B cell (primary cell): ENCODE results near the gene BRI3. TPM values are rescaled to one million over a fixed set of nuclear protein-coding genes. Genes with fewer than 3 reads are reported as not detected.
"Not testable (repeated sequence)": the region's sequence is repeated elsewhere in the genome, so short reads cannot be mapped to it uniquely, and the experiment has no call there.

Experiments
- ATAC-seq: fragments of 200-7000 bp; cut with Tn5 transposase; one replicate; pipeline ENCODE4 v1.10.0; 2021; ENCODE audit warnings: low read depth, mild to moderate bottlenecking, moderate number of reproducible peaks, moderate library complexity
- CTCF ChIA-PET: fragments of 350-600 bp; sonication (Branson Sonifier 250); formaldehyde crosslinking; loops from one replicate; lab custom pipeline; 2021; ENCODE audit warnings: antibody characterized with exemption, inconsistent platforms; lab: Charles Lee
- POLR2A ChIA-PET: fragments of 350-600 bp; sonication (Branson Sonifier 250); formaldehyde crosslinking; loops from one replicate; lab custom pipeline; 2021; ENCODE audit warnings: antibody characterized with exemption; lab: Charles Lee
- DNase-seq: peaks from one replicate; pipeline ENCODE4 v3.0.0; 2013
- H2AFZ ChIP-seq: 2 replicates; pipeline ENCODE4 v1.6.1; 2012; ENCODE audit warnings: mild to moderate bottlenecking, low read depth, low read length; ENCODE audit not compliant: insufficient read depth, poor library complexity, severe bottlenecking
- H3K27ac ChIP-seq, 2 donors: 1 replicate in 1 of 2; 2 replicates in 1 of 2; pipeline ENCODE4 v1.5.1; 2012 to 2013; ENCODE audit warnings: low read length in 2 of 2, mild to moderate bottlenecking in 2 of 2, moderate library complexity in 1 of 2
- H3K27me3 ChIP-seq, 4 experiments: fragments of 200-600 bp in 1 of 4; sonication (generic) in 1 of 4; replicated peaks in 1 of 4; 1 replicate in 2 of 4; 2 replicates in 2 of 4; pipeline versions ENCODE4 v1.6.1 to v1.7.0; 2013 to 2016; ENCODE audit warnings: low read length in 3 of 4, mild to moderate bottlenecking in 2 of 4, mixed read lengths in 1 of 4, moderate library complexity in 1 of 4; ENCODE audit not compliant: insufficient read depth in 4 of 4, control insufficient read depth in 3 of 4; ENCODE audit errors: control extremely low read depth in 1 of 4
- H3K36me3 ChIP-seq, 2 experiments: replicated peaks in 1 of 2; 1 replicate in 1 of 2; 2 replicates in 1 of 2; pipeline versions ENCODE4 v1.6.1 to v1.7.1; 2013; ENCODE audit warnings: low read length in 1 of 2; ENCODE audit not compliant: insufficient read depth in 2 of 2, control insufficient read depth in 1 of 2; ENCODE audit errors: control extremely low read depth in 1 of 2, extremely low read depth in 1 of 2
- H3K4me1 ChIP-seq, 2 donors: fragments of 200-600 bp in 1 of 2; sonication (generic) in 1 of 2; 1 replicate in 1 of 2; 2 replicates in 1 of 2; pipeline versions ENCODE4 v1.5.1 to v1.6.1; 2013 to 2017; ENCODE audit warnings: low read length in 2 of 2; ENCODE audit not compliant: control insufficient read depth in 2 of 2, insufficient read depth in 2 of 2
- H3K4me2 ChIP-seq: replicated peaks from 2 replicates; pipeline ENCODE3; 2012; ENCODE audit warnings: mild to moderate bottlenecking, low read depth, low read length; ENCODE audit not compliant: poor library complexity, severe bottlenecking
- H3K4me3 ChIP-seq, 5 experiments: fragments of 200-600 bp in 1 of 5; sonication (generic) in 1 of 5; 1 replicate in 3 of 5; 2 replicates in 2 of 5; pipeline versions ENCODE4 v1.5.1 to v1.7.0; 2011 to 2016; ENCODE audit warnings: low read length in 4 of 5, mild to moderate bottlenecking in 4 of 5, low read depth in 2 of 5, control low read depth in 1 of 5, moderate library complexity in 1 of 5; ENCODE audit not compliant: insufficient read depth in 1 of 5; ENCODE audit errors: control extremely low read depth in 1 of 5, extremely low read depth in 1 of 5
- H3K79me2 ChIP-seq: fragments of 200-600 bp; sonication (generic); one replicate; pipeline ENCODE4 v1.6.0; 2016; ENCODE audit warnings: low read length; ENCODE audit not compliant: control insufficient read depth, insufficient read depth
- H3K9ac ChIP-seq: fragments of 200-600 bp; sonication (generic); 2 replicates; pipeline ENCODE4 v1.6.1; 2017; ENCODE audit warnings: mild to moderate bottlenecking, low read length, moderate library complexity
- H3K9me3 ChIP-seq, 3 donors: one replicate each; pipeline versions ENCODE4 v1.6.1 to v1.7.1; 2013; ENCODE audit warnings: low read length in 2 of 3; ENCODE audit not compliant: control insufficient read depth in 2 of 3, insufficient read depth in 1 of 3; ENCODE audit errors: control extremely low read depth in 1 of 3
- H4K20me1 ChIP-seq: 2 replicates; pipeline ENCODE4 v1.6.0; 2012; ENCODE audit warnings: mild to moderate bottlenecking, low read length; ENCODE audit not compliant: insufficient read depth, control insufficient read depth, poor library complexity, severe bottlenecking
- H3K27ac Mint-ChIP-seq: one replicate; pipeline ENCODE4 v1.8.0; 2021; ENCODE audit warnings: mixed read lengths
- H3K27me3 Mint-ChIP-seq: one replicate; pipeline ENCODE4 v1.8.0; 2021; ENCODE audit warnings: mixed read lengths
- H3K4me1 Mint-ChIP-seq: one replicate; pipeline ENCODE4 v1.8.0; 2021; ENCODE audit warnings: mixed read lengths
- H3K4me3 Mint-ChIP-seq: one replicate; pipeline ENCODE4 v1.8.0; 2021; ENCODE audit warnings: mixed read lengths
- H3K9me3 Mint-ChIP-seq: one replicate; pipeline ENCODE4 v1.8.0; 2022; ENCODE audit warnings: mixed read lengths; ENCODE audit not compliant: insufficient read depth
- EZH2 ChIP-seq: IDR thresholded peaks from 2 replicates; pipeline ENCODE4 v1.6.1; 2012; ENCODE audit warnings: borderline replicate concordance, low read depth, mild to moderate bottlenecking, moderate library complexity, low read length; ENCODE audit not compliant: insufficient read depth, poor library complexity, severe bottlenecking
- WGBS: methylation state at CpG from one replicate; pipeline ENCODE4 v1.1.5; 2013; ENCODE audit warnings: missing lambda C conversion rate; ENCODE audit not compliant: insufficient coverage; 5-methylcytosine and 5-hydroxymethylcytosine counted together
- intact Hi-C: fragments of 100-400 bp; cut with micrococcal nuclease; formaldehyde crosslinking; loops from one replicate; pipeline ENCODE4 v1.10.0; 2022
- polyA plus RNA-seq: library from polyadenylated mRNA; depleted of rRNA; stranded (reverse); fragments of >200 nt; gene quantifications from 2 replicates; pipeline ENCODE4 v1.2.3, GENCODE V29; 2012
- total RNA-seq, 2 donors: library from RNA; stranded (reverse); fragments of 120-200 nt in 1 of 2; gene quantifications; 1 replicate in 1 of 2; 2 replicates in 1 of 2; pipeline versions ENCODE4 v1.2.3 to v1.2.4, GENCODE V29; 2013 to 2022

The BRI3 gene
- total and polyA plus RNA-seq, 2 donors (not counting 1 experiment from before 2014, with no cell fraction given): 21.6 to 86.7 TPM

GRCh38 chr7:98315318-98315993 is 34.0 kb downstream of the BRI3 start:
- TF ChIP-seq EZH2: no peak
- H2AFZ ChIP-seq: no peak overlapping the region
- no peaks in the 10 kb centered on the region for H3K9me3 Mint-ChIP-seq
- peak overlapping the region in 1 of 5 experiments; percentile 23 for H3K4me3 ChIP-seq
- H3K79me2 ChIP-seq: no peaks in the 10 kb centered on the region
- H3K4me3 Mint-ChIP-seq: peak overlapping the region; percentile 56
- H4K20me1 ChIP-seq: no peaks in the 10 kb centered on the region
- CTCF ChIA-PET: interaction anchor here (1.0 to 1.9 kb wide), 4 partner anchors 21 to 86 kb away, joined by 3 to 7 read pairs (median 4); partner anchors contain the start of gene BAIAP2L1
- no peak overlapping the region for H3K9ac ChIP-seq
- WGBS: 49% methylated on average over 5 of the region's 13 CpGs
- POLR2A ChIA-PET: interaction anchor here (0.6 to 1.2 kb wide), 2 partner anchors 35 to 1005 kb away, joined by 3 to 4 read pairs; no protein-coding TSS in a partner anchor
- intact Hi-C loops: loop anchor here (5.0 to 10.0 kb wide), 3 partner anchors 63 to 559 kb away; partner anchors contain the start of genes BAIAP2L1, TECPR1, TMEM130 and TRRAP
- no peaks in the 10 kb centered on the region for H3K36me3 ChIP-seq
- ATAC-seq: peak; percentile 57
- H3K4me1 Mint-ChIP-seq: peaks cover 41% of the 10 kb centered on the region
- H3K27me3 ChIP-seq: peaks cover 0 to 28% (median 16%) of the 10 kb centered on the region in 4 experiments
- no peak overlapping the region for H3K27ac Mint-ChIP-seq
- H3K4me2 ChIP-seq: peak overlapping the region; percentile 66
- H3K27me3 Mint-ChIP-seq: peaks cover 24% of the 10 kb centered on the region
- H3K4me1 ChIP-seq: peaks cover 26 to 41% of the 10 kb centered on the region in 2 donors
- peaks cover 0 to 2% (median 0%) of the 10 kb centered on the region in 3 donors for H3K9me3 ChIP-seq
- H3K27ac ChIP-seq: peak overlapping the region; percentile 72 to 87
- DNase-seq: peak; percentile 79

GRCh38 chr7:98315994-98316527 is 34.6 kb downstream of the BRI3 start:
- H4K20me1 ChIP-seq, H3K79me2 ChIP-seq, ATAC-seq, H3K9ac ChIP-seq, DNase-seq, H3K27ac ChIP-seq, H3K27ac Mint-ChIP-seq, H3K9me3 Mint-ChIP-seq, H3K36me3 ChIP-seq, H3K9me3 ChIP-seq, H2AFZ ChIP-seq: not testable (repeated sequence)
- no CpG with 5 or more reads among the region's 4 CpGs for WGBS
- POLR2A ChIA-PET: interaction anchor here (0.5 kb wide), 1 partner anchor 554 kb away, joined by 6 read pairs; no protein-coding TSS in a partner anchor
- H3K4me2 ChIP-seq: peak overlapping the region; percentile 66
- peaks cover 24% of the 10 kb centered on the region for H3K27me3 Mint-ChIP-seq
- H3K4me3 ChIP-seq: peak overlapping the region in 1 of 5 experiments; percentile 19
- CTCF ChIA-PET: interaction anchor here (0.8 to 1.4 kb wide), 3 partner anchors 37 to 106 kb away, joined by 3 to 5 read pairs (median 3); partner anchors contain the start of gene BAIAP2L1
- peaks cover 41% of the 10 kb centered on the region for H3K4me1 Mint-ChIP-seq
- peaks cover 26 to 41% of the 10 kb centered on the region in 2 donors for H3K4me1 ChIP-seq
- peaks cover 0 to 28% (median 16%) of the 10 kb centered on the region in 4 experiments for H3K27me3 ChIP-seq
- H3K4me3 Mint-ChIP-seq: peak overlapping the region; percentile 56
- intact Hi-C loops: loop anchor here (5.0 to 10.0 kb wide), 3 partner anchors 64 to 559 kb away; partner anchors contain the start of genes BAIAP2L1, TECPR1, TMEM130 and TRRAP
